Measurements from ENCODE around the gene RASGRP3.

RASGRP3 gene

GRCh38 chr2:33529771-33530481 is 53.5 kb downstream of the RASGRP3 start:
- TF ChIP-seq CTCF (IDR thresholded peaks at IDR 0.05; ENCODE audit: insufficient read depth, low read depth, low read length, missing control alignments) = no peak
- peak overlapping the region; percentile 42 for H3K4me3 ChIP-seq (ENCODE audit: low read depth, low read length)
- DNase-seq (ENCODE audit: low read depth) = peak; percentile 67

GRCh38 chr2:33530690-33531548 is 54.5 kb downstream of the RASGRP3 start:
- H3K4me3 ChIP-seq (ENCODE audit: low read depth, low read length) = peak overlapping the region; percentile 42
- DNase-seq (ENCODE audit: low read depth) = peak; percentile 54
- no peak for TF ChIP-seq CTCF (IDR thresholded peaks at IDR 0.05; ENCODE audit: insufficient read depth, low read depth, low read length, missing control alignments)

- no peak for TF ChIP-seq CTCF (IDR thresholded peaks at IDR 0.05; ENCODE audit: insufficient read depth, low read depth, low read length, missing control alignments)
- peak; percentile 24 for DNase-seq (ENCODE audit: low read depth)
- peak overlapping the region; percentile 42 for H3K4me3 ChIP-seq (ENCODE audit: low read depth, low read length)
These were observed 55.2 kb downstream of the RASGRP3 start for GRCh38 chr2:33531549-33532059.

- TF ChIP-seq CTCF (IDR thresholded peaks at IDR 0.05; ENCODE audit: insufficient read depth, low read depth, low read length, missing control alignments) = no peak
- DNase-seq (ENCODE audit: low read depth) = no peak
- no peak overlapping the region for H3K4me3 ChIP-seq (ENCODE audit: low read depth, low read length)
These were observed 55.7 kb downstream of the RASGRP3 start for GRCh38 chr2:33532146-33532545.

GRCh38 chr2:33532966-33533365 is 56.5 kb downstream of the RASGRP3 start:
- TF ChIP-seq CTCF (IDR thresholded peaks at IDR 0.05; ENCODE audit: insufficient read depth, low read depth, low read length, missing control alignments) = no peak
- no peak for DNase-seq (ENCODE audit: low read depth)
- H3K4me3 ChIP-seq (ENCODE audit: low read depth, low read length) = no peak overlapping the region

- no peak for TF ChIP-seq CTCF (IDR thresholded peaks at IDR 0.05; ENCODE audit: insufficient read depth, low read depth, low read length, missing control alignments)
- no peak overlapping the region for H3K4me3 ChIP-seq (ENCODE audit: low read depth, low read length)
- no peak for DNase-seq (ENCODE audit: low read depth)
These were observed 59.0 kb downstream of the RASGRP3 start for GRCh38 chr2:33535421-33535820.

Measured in GM12865 (cell line).